Hepatocyte (in vitro differentiated cells): Measurements from ENCODE around the gene KRT16.
"Not testable (repeated sequence)": the region's sequence is repeated elsewhere in the genome, so short reads cannot be mapped to it uniquely, and the experiment has no call there.

Experiments used
- EZH2 ChIP-seq: fragments of 200-600 bp; sonication (generic); IDR thresholded peaks from 2 replicates; pipeline ENCODE4 v1.6.1; 2016; ENCODE audit warnings: antibody characterized with exemption, mild to moderate bottlenecking, borderline replicate concordance
- TF ChIP-seq, protein P1 (sequence below): fragments of 200-600 bp; sonication (generic); IDR thresholded peaks from 2 replicates; pipeline ENCODE4 v1.5.1; 2016; ENCODE audit warnings: antibody characterized with exemption, mild to moderate bottlenecking; ENCODE audit not compliant: poor library complexity

GRCh38 chr17:41584331-41584927 lies 28.1 kb downstream of the KRT16 start:
- TF ChIP-seq, protein P1, sequence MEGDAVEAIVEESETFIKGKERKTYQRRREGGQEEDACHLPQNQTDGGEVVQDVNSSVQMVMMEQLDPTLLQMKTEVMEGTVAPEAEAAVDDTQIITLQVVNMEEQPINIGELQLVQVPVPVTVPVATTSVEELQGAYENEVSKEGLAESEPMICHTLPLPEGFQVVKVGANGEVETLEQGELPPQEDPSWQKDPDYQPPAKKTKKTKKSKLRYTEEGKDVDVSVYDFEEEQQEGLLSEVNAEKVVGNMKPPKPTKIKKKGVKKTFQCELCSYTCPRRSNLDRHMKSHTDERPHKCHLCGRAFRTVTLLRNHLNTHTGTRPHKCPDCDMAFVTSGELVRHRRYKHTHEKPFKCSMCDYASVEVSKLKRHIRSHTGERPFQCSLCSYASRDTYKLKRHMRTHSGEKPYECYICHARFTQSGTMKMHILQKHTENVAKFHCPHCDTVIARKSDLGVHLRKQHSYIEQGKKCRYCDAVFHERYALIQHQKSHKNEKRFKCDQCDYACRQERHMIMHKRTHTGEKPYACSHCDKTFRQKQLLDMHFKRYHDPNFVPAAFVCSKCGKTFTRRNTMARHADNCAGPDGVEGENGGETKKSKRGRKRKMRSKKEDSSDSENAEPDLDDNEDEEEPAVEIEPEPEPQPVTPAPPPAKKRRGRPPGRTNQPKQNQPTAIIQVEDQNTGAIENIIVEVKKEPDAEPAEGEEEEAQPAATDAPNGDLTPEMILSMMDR: not testable (repeated sequence)
- TF ChIP-seq EZH2: not testable (repeated sequence)
